Measurements from ENCODE around the gene PCDHB13.
"Not testable (repeated sequence)": the region's sequence is repeated elsewhere in the genome, so short reads cannot be mapped to it uniquely, and the experiment has no call there.

PCDHB13 gene

GRCh38 chr5:141213656-141214339 lies at the start of gene PCDHB13:
Gene PCDHB13, plus strand, starts transcription at chr5:141213919. Its CDS starts 205 bp downstream, at chr5:141214124.
- not testable (repeated sequence) for DNase-seq; H3K27me3 ChIP-seq (ENCODE audit: insufficient read depth, low read depth, severe bottlenecking); H3K27ac ChIP-seq; H3K4me3 ChIP-seq (ENCODE audit: low read depth, low read length); H3K36me3 ChIP-seq; H3K9me3 ChIP-seq (ENCODE audit: severe bottlenecking)

GRCh38 chr5:141172381-141173204 lies 41.1 kb upstream of the PCDHB13 start, which contains the start of gene PCDHB7:
Gene PCDHB7, plus strand, starts transcription at chr5:141172644. Its CDS starts 192 bp downstream, at chr5:141172836.
- no peak within 1 kb of the TSS for H3K27ac ChIP-seq
- no peaks in the 10 kb centered on the region for H3K36me3 ChIP-seq
- peaks cover 6% of the 10 kb centered on the region for H3K9me3 ChIP-seq (ENCODE audit: severe bottlenecking)
- peak; percentile 22 for DNase-seq
- no peaks in the 10 kb centered on the region for H3K27me3 ChIP-seq (ENCODE audit: insufficient read depth, low read depth, severe bottlenecking)
- TF ChIP-seq CTCF (IDR thresholded peaks at IDR 0.05; ENCODE audit: low read depth, low read length), result peak; percentile 31; the same call in 1 of the 2 replicates
- no peak within 1 kb of the TSS for H3K4me3 ChIP-seq (ENCODE audit: low read depth, low read length)

DNA sequence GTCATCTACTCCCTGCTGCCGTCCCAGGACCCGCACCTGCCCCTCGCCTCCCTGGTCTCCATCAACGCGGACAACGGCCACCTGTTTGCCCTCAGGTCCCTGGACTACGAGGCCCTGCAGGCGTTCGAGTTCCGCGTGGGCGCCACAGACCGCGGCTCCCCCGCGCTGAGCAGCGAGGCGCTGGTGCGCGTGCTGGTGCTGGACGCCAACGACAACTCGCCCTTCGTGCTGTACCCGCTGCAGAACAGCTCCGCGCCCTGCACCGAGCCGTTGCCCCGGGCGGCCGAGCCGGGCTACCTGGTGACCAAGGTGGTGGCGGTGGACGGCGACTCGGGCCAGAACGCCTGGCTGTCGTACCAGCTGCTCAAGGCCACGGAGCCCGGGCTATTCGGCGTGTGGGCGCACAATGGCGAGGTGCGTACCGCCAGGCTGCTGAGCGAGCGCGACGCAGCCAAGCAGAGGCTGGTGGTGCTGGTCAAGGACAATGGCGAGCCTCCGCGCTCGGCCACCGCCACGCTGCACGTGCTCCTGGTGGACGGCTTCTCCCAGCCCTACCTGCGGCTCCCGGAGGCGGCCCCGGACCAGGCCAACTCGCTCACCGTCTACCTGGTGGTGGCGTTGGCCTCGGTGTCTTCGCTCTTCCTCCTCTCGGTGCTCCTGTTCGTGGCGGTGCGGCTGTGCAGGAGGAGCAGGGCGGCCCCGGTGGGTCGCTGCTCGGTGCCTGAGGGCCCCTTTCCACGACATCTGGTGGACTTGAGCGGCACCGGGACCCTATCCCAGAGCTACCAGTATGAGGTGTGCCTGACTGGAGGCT lies 39.2 kb upstream of the PCDHB13 start:
- H3K27ac ChIP-seq; H3K27me3 ChIP-seq (ENCODE audit: insufficient read depth, low read depth, severe bottlenecking); H3K9me3 ChIP-seq (ENCODE audit: severe bottlenecking); DNase-seq; H3K36me3 ChIP-seq; H3K4me3 ChIP-seq (ENCODE audit: low read depth, low read length): not testable (repeated sequence)

GRCh38 chr5:141175933-141176332 lies 37.8 kb upstream of the PCDHB13 start:
- Histone ChIP-seq H3K9me3 (ENCODE audit: severe bottlenecking) (peaks cover 6% of the 10 kb centered on the region), H3K4me3 (ENCODE audit: low read depth, low read length) (no peak overlapping the region), H3K27me3 (ENCODE audit: insufficient read depth, low read depth, severe bottlenecking) (no peaks in the 10 kb centered on the region), H3K36me3 (no peaks in the 10 kb centered on the region), H3K27ac (no peak overlapping the region)
- DNase-seq, result no peak
- no peak for TF ChIP-seq CTCF (IDR thresholded peaks at IDR 0.05; ENCODE audit: low read depth, low read length)

DNA sequence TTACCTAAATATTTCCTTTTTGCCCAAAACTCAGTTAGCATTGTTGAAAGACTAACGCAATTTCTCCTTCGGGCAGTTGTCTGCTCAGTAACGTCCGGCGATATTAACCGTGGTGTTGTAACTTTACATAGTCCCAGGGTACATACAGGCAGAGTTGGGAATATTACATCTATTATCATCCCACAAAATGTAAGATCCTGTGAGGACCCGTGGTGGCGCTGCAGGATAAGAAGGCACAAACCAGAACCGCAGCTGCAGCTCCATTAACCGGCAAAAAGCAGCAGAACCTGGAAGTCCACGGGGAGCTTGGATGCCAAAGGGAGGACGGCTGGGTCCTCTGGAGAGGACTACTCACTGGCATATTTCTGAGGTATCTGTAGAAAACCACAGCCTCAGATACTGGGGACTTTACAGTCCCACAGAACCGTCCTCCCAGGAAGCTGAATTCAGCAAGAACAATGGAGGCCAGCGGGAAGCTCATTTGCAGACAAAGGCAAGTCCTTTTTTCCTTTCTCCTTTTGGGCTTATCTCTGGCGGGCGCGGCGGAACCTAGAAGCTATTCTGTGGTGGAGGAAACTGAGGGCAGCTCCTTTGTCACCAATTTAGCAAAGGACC lies 36.0 kb upstream of the PCDHB13 start, which contains the start of gene PCDHB8:
PCDHB8 (plus strand) TSS at position 214 of the 615 bp plus-strand sequence; CDS start at position 459, 245 bp downstream.
- H3K27ac ChIP-seq; H3K27me3 ChIP-seq (ENCODE audit: insufficient read depth, low read depth, severe bottlenecking); DNase-seq; H3K36me3 ChIP-seq; H3K4me3 ChIP-seq (ENCODE audit: low read depth, low read length); H3K9me3 ChIP-seq (ENCODE audit: severe bottlenecking): not testable (repeated sequence)

DNA sequence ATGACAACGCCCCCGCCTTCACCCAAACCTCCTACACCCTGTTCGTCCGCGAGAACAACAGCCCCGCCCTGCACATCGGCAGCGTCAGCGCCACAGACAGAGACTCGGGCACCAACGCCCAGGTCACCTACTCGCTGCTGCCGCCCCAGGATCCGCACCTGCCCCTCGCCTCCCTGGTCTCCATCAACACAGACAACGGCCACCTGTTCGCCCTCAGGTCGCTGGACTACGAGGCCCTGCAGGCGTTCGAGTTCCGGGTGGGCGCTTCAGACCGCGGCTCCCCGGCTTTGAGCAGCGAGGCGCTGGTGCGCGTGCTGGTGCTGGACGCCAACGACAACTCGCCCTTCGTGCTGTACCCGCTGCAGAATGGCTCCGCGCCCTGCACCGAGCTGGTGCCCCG lies 34.3 kb upstream of the PCDHB13 start:
- not testable (repeated sequence) for H3K4me3 ChIP-seq (ENCODE audit: low read depth, low read length); H3K27me3 ChIP-seq (ENCODE audit: insufficient read depth, low read depth, severe bottlenecking); H3K27ac ChIP-seq; H3K36me3 ChIP-seq; DNase-seq; H3K9me3 ChIP-seq (ENCODE audit: severe bottlenecking)

- H3K4me3 ChIP-seq (ENCODE audit: low read depth, low read length); H3K27ac ChIP-seq; H3K9me3 ChIP-seq (ENCODE audit: severe bottlenecking); H3K27me3 ChIP-seq (ENCODE audit: insufficient read depth, low read depth, severe bottlenecking); H3K36me3 ChIP-seq; DNase-seq: not testable (repeated sequence)
Observed at GRCh38 chr5:141179876-141180275, 33.8 kb upstream of the PCDHB13 start.
